HS-27A (cell line): Measurements from ENCODE around the gene MLN.
A peak's percentile ranks its signal among the peaks of the same experiment; 100 is the strongest.

Experiments
- DNase-seq: peaks from one replicate; pipeline ENCODE4 v3.0.0-alpha.2; 2012; ENCODE audit warnings: low read depth, missing footprints

The MLN gene, protein sequence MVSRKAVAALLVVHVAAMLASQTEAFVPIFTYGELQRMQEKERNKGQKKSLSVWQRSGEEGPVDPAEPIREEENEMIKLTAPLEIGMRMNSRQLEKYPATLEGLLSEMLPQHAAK

GRCh38 chr6:33803571-33804053 is at the start of gene MLN:
Gene MLN, minus strand, starts transcription at chr6:33804003. Its CDS starts 2,840 bp downstream, at chr6:33801163.
- DNase-seq: no peak

DNA sequence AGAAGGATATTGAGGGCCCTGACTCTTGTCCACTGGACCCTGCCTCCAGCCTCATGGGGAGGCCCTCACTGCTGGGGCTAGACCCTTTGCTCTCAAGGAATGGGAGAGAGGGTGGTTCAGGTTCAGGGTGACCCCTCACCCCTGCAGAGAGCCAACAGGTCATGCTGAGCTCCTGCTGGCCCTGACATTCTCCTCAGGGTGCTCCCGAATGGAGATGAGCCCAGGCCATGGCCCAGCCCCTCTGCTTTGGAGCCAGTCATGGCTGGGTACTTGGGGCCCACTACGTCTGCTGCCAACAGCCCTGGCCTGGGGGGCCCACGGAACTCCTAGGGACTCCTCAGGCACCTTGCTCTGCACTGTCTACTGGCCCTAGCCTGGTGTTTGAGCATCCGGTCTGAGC is 49.2 kb upstream of the MLN start:
- no peak for DNase-seq

GRCh38 chr6:33851959-33852358 is 48.2 kb upstream of the MLN start:
- DNase-seq: no peak

GRCh38 chr6:33850869-33851541 is 47.2 kb upstream of the MLN start:
- DNase-seq: no peak

GRCh38 chr6:33850296-33850695 is 46.5 kb upstream of the MLN start:
- DNase-seq: no peak

DNA sequence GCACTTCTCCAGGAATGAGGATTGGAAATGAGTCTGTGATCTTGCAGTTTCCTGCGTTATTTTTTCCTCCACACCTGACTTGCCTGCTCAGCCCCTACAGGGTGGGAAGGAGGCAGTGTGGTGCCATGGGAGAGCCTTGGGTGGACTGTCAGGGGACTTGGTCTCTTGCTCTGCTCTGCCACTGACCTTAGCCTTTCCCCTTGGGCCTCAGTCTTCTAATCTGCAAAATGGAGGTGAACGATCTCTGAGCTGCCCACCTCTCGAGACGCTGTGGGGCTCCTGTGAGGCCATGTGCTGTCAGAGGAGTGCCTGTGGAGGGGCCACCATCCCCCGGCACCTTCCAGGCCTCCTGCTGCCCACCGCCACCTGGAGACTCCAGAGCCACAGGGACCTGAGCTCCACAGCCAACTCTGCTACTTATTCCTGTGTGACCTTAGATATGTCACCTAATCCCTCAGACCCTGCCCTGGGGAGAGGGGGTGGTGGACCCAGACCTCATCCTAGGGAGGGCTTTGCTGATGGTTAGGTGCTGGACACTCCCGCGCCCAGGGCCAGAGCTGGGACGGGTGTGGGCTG is 45.8 kb upstream of the MLN start:
- no peak for DNase-seq

DNA sequence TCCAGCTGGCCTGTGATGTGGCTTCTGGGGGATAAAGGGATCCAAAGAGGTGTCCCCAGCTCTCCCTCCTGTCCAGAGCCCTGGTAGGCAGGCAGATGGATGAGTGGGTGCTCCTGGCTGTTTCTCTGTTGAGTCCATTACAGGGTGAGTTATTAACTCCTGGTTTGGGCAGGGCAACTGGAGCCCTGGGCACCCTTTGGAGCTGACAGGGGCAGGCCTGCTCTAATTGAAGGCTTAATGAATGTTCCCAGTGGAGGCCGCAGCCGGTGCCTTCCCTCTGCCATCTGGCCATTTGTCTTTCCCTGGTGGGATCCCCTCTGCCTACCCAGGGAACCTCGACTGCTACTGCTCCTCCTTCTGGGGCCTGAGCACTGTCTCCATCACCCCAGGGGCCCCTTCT is 44.7 kb upstream of the MLN start:
- DNase-seq: no peak

DNA sequence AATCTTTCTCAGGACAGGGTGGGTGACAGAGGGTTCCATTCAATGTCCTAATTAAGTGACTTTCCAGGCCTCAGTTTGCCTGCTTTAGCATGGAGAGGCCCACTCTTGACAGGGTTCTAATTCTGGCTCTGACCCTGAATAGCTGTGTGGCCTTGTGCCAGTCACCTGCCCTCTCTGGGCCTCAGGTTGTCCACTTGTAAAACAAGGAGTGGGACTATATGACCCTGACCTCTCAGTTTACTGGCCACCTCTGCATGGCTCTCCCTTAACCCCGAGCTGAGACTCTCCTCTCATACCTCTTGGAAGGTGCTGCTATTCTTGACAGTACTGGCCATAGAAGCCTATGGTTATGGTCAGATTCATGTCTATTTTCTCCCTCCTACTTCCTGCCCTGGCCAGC is 44.1 kb upstream of the MLN start:
- no peak for DNase-seq

DNA sequence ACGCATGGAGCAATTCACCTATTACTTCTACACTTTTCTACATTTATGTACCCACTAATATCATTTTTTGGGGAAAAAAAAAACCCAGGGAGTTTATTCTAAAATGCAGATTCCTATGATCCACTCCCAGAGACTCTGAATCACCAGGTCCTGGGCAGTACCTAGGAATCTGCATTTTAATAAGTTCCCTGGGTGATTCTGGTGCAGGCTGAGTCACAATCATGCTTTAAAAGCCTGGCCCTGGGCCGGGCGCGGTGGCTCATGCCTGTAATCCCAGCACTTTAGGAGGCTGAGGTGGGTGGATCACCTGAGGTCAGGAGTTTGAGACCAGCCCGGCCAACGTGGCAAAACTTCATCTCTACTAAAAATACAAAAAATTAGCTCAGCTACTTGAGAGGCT is 43.3 kb upstream of the MLN start:
- no peak for DNase-seq

DNA sequence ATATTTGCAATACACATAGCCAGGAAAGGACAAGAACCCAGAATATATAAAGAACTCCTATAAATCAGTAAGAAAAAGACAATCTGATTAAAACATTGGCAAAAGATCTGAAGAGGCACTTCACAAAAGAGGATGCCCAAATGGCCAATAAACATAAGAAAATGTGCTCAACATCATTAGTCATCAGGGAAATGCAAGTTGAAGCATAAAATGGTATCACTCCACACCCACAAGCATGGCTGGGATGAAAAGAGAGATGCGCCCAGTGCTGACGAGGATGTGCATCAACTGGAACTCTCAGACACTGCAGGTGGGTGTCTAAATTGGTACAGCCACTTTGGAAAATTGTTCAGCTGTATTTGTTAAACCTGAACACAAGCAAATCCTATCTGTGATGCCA is 42.4 kb upstream of the MLN start:
- DNase-seq: no peak

- no peak for DNase-seq
Measured at GRCh38 chr6:33845031-33845745, 41.4 kb upstream of the MLN start.

GRCh38 chr6:33843131-33844121 is 39.6 kb upstream of the MLN start:
- no peak for DNase-seq

- no peak for DNase-seq
Measured at GRCh38 chr6:33841868-33842267, 38.1 kb upstream of the MLN start.

- no peak for DNase-seq
Measured at GRCh38 chr6:33841070-33841469, 37.3 kb upstream of the MLN start.

GRCh38 chr6:33840048-33840926 is 36.5 kb upstream of the MLN start:
- peak; percentile 90 for DNase-seq

DNA sequence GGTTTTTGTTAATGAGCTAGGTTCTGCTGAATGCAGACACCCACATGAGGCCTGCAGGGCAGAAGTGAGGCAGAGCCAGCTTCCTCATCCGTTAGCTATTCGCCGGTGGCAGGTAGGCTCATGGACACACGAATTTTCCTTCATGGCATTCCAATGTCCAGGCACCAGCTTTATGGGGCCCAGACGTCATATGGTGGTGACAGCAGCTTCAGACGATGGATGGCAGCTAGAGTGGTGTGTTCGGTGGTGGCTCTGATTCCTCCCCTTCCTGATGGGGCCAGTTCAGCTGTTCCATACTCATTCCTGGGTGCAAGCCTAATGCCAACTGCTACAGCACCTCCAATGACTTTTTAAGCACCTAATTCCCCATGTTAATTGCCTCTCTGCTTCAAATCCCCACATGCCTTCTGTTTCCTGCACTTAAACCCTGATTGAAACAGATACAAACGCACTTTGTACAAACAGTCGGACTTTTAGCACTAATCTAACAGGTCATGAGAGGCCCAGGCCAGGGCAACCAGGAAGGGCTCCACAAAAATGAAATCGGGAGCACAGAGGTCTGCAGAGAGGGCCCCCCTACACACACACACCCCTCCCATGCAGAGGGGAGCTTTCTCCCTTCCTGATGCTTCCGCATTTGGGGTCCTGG is 35.7 kb upstream of the MLN start:
- no peak for DNase-seq

DNA sequence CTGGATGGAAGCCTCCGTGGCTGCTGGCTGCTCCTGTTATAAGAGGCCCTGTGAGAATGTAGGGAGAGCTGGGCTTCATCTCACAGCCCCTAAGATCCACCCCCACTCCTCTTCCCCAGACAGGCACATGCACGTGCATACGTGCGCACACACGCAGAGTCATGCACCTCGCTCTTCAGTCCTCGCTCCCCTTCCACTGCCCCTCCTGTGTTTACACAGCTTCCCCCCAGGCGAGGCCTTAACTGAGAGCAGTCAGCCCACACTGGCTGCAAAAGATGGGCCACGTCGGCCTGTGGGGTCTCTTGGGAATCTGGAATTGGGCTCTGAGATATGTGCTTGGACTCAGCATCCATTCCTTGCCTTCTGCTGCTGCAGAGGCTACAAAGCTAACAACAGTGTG is 35.2 kb upstream of the MLN start:
- no peak for DNase-seq

DNA sequence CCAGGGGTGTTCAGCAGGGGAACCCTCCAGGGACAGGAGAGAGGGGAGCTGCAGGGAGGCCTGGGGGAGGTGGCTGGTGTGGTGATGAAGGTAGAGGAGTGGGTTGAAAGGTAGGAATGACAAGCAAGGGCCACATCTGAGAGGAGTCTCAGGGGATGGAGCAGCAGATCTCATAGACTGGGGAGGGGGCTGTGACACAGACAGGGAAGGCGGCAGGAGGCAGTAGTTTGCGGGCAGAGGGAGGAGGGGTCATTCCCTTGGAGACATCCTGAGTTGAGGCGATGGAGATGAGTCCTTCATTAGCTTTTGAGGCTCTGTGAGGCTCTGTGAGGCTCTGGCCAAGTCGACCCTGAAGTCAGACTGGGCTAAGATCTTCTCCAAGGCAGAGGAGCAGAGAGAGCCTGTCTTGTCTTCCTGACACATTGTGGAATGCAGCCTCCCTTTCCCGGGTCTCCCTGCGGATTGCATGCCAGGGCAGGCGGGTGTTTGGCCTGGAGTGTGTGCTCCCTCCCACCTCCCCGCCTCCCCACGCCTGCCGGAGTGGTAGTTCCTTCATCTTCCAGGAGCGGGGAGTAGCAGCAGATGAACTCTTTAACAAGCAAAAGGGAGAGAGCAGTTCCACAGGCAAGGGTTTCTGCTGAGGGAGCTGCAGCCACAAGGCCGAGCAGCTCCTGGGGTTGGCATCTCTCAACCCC is 34.3 kb upstream of the MLN start:
- no peak for DNase-seq

DNA sequence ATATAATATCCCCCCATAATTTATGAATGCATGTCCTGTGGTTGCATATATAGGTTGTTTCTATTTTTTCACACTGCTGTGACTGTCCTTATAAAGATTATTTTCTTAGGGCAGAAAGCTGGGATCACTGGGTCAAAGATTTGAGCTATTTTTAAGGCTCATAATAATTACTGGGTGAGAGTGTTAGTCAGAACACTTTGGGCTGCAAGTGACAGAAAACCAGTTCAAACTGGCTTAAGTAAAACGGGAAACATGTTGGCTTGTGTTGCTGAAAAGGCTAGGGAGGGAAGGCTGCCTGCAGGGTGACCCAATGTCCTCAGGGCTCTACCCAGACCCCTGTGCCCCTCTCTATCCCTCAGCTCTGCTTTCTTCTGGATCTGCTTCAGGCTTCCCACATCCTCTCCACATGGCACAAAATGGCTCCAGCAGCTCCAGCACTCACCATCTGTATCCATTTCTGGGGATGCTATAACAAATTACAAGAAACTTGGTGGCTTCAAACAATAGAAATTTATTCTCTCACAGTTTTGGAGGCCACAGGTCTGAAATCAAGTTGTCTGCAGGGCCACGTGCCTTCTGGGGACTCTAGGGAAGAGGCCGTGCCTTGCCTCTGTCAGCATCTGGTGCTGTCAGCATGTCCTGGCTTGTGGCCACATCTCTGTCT is 33.1 kb upstream of the MLN start:
- no peak for DNase-seq
